SK-N-SH (cell line): Measurements from ENCODE around the gene SSB. TPM values are rescaled to one million over a fixed set of nuclear protein-coding genes. Genes with fewer than 3 reads are reported as not detected.

ENCODE experiments used
- CTCF ChIA-PET: fragments of 300-600, 350-600 bp; formaldehyde crosslinking; extraction: SDS; loops from one replicate; lab custom pipeline; 2021; lab: Yijun Ruan, JAX
- POLR2A ChIA-PET: fragments of 350-600 bp; sonication (Branson Sonifier 250); formaldehyde crosslinking; extraction: SDS; loops from one replicate; lab custom pipeline; 2020; ENCODE audit warnings: antibody characterized with exemption, inconsistent platforms; lab: Yijun Ruan, JAX
- DNase-seq: peaks from one replicate; pipeline ENCODE4 v3.0.0; 2012
- H2AFZ ChIP-seq: fragments of 200-600 bp; sonication (generic); 2 replicates; pipeline ENCODE4 v1.8.1; 2016; ENCODE audit warnings: antibody characterized with exemption, mild to moderate bottlenecking, low read depth
- H3F3A ChIP-seq: fragments of 200-600 bp; sonication (generic); replicated peaks from 2 replicates; pipeline ENCODE3; 2016; ENCODE audit warnings: antibody characterized with exemption, mild to moderate bottlenecking; ENCODE audit not compliant: insufficient read depth
- H3K27ac ChIP-seq, 2 experiments: fragments of 200-500 bp in 1 of 2; fragments of 200-600 bp in 1 of 2; sonication (Bioruptor generic) in 1 of 2; sonication (generic), shearing (Covaris generic) in 1 of 2; 2 replicates each; pipeline versions ENCODE4 v1.5.1 to v1.6.1; 2014 to 2016; ENCODE audit warnings: low read depth in 2 of 2, inconsistent platforms in 1 of 2, low read length in 1 of 2, mild to moderate bottlenecking in 1 of 2, mixed read lengths in 1 of 2
- H3K27me3 ChIP-seq: fragments of 200-600 bp; sonication (generic), shearing (Covaris generic); 2 replicates; pipeline ENCODE4 v1.6.1; 2016; ENCODE audit warnings: mixed run types; ENCODE audit not compliant: insufficient read depth
- H3K36me3 ChIP-seq, 2 experiments: fragments of 200-500 bp in 1 of 2; fragments of 200-600 bp in 1 of 2; sonication (Bioruptor generic) in 1 of 2; sonication (generic) in 1 of 2; replicated peaks in 1 of 2; 2 replicates each; pipeline versions ENCODE3 to v1.5.1; 2014 to 2016; ENCODE audit warnings: low read length in 1 of 2, mild to moderate bottlenecking in 1 of 2; ENCODE audit not compliant: insufficient read depth in 2 of 2, control insufficient read depth in 1 of 2
- H3K4me1 ChIP-seq, 2 experiments: fragments of 200-500 bp in 1 of 2; fragments of 200-600 bp in 1 of 2; sonication (Bioruptor generic) in 1 of 2; sonication (generic), shearing (Covaris generic) in 1 of 2; 2 replicates each; pipeline versions ENCODE4 v1.5.1 to v1.6.1; 2014 to 2016; ENCODE audit warnings: low read depth in 1 of 2, low read length in 1 of 2, mixed run types in 1 of 2; ENCODE audit not compliant: insufficient read depth in 2 of 2, control insufficient read depth in 1 of 2
- H3K4me2 ChIP-seq: fragments of 200-600 bp; sonication (generic), shearing (Covaris generic); 2 replicates; pipeline ENCODE4 v1.6.1; 2017; ENCODE audit warnings: mixed run types
- H3K4me3 ChIP-seq, 2 experiments: fragments of 200-500 bp in 1 of 2; fragments of 200-600 bp in 1 of 2; sonication (Bioruptor generic) in 1 of 2; sonication (generic), shearing (Covaris generic) in 1 of 2; 2 replicates each; pipeline versions ENCODE4 v1.5.1 to v1.8.1; 2014 to 2016; ENCODE audit warnings: low read depth in 2 of 2, inconsistent platforms in 1 of 2, low read length in 1 of 2, mild to moderate bottlenecking in 1 of 2, mixed read lengths in 1 of 2, moderate library complexity in 1 of 2
- H3K79me2 ChIP-seq: fragments of 200-600 bp; sonication (generic); 2 replicates; pipeline ENCODE4 v1.8.1; 2017; ENCODE audit warnings: mild to moderate bottlenecking; ENCODE audit not compliant: insufficient read depth
- H3K9ac ChIP-seq: fragments of 200-600 bp; sonication (generic); 2 replicates; pipeline ENCODE4 v1.6.1; 2017; ENCODE audit warnings: mixed run types
- H3K9me2 ChIP-seq: fragments of 200-600 bp; sonication (generic); 2 replicates; pipeline ENCODE4 v1.6.1; 2017; ENCODE audit warnings: mixed run types
- H3K9me3 ChIP-seq: fragments of 200-600 bp; sonication (generic); 2 replicates; pipeline ENCODE4 v1.6.1; 2017; ENCODE audit warnings: mixed run types, mild to moderate bottlenecking, moderate library complexity
- H4K20me1 ChIP-seq: fragments of 200-600 bp; sonication (generic); 2 replicates; pipeline ENCODE4 v1.6.1; 2017; ENCODE audit warnings: mild to moderate bottlenecking, mixed run types; ENCODE audit not compliant: insufficient read depth
- ELF1 ChIP-seq: IDR thresholded peaks from 2 replicates; pipeline ENCODE4 v1.4.0; 2012
- EP300 ChIP-seq, 2 experiments: IDR thresholded peaks; 2 replicates each; pipeline versions ENCODE4 v1.4.0 to v1.6.1; 2012; ENCODE audit warnings: borderline replicate concordance in 1 of 2, low read depth in 1 of 2, low read length in 1 of 2
- EZH2phosphoT487 ChIP-seq: fragments of 200-600 bp; sonication (generic); IDR thresholded peaks from 2 replicates; pipeline ENCODE4 v1.6.1; 2017; ENCODE audit warnings: low read depth, mixed run types, mild to moderate bottlenecking, antibody characterized with exemption, moderate library complexity, borderline replicate concordance
- FOXJ3 ChIP-seq: sonication (generic); formaldehyde crosslinking; IDR thresholded peaks from 2 replicates; pipeline ENCODE4 v1.5.1; 2020; ENCODE audit warnings: mild to moderate bottlenecking, missing genetic modification reagents
- GABPA ChIP-seq: IDR thresholded peaks from 2 replicates; pipeline ENCODE4 v1.4.0; 2012; ENCODE audit warnings: low read depth, mild to moderate bottlenecking
- GATA2 ChIP-seq: sonication (generic); formaldehyde crosslinking; IDR thresholded peaks from 2 replicates; pipeline ENCODE4 v1.5.0; 2020; ENCODE audit warnings: mild to moderate bottlenecking, missing genetic modification reagents
- IRF3 ChIP-seq: fragments of 150-350 bp; IDR thresholded peaks from 2 replicates; pipeline ENCODE4 v1.6.1; 2016; ENCODE audit warnings: mild to moderate bottlenecking, low read depth, low read length
- JUND ChIP-seq: IDR thresholded peaks from 2 replicates; pipeline ENCODE4 v1.4.0; 2012
- MEF2A ChIP-seq: IDR thresholded peaks from 2 replicates; pipeline ENCODE4 v1.4.0; 2012; ENCODE audit warnings: low read depth, borderline replicate concordance
- NRF1 ChIP-seq: IDR thresholded peaks from 2 replicates; pipeline ENCODE4 v1.6.1; 2012; ENCODE audit warnings: low read depth, mild to moderate bottlenecking, low read length
- REST ChIP-seq: IDR thresholded peaks from 2 replicates; pipeline ENCODE4 v1.6.1; 2012; ENCODE audit warnings: mild to moderate bottlenecking, low read depth, low read length, moderate library complexity
- RFX5 ChIP-seq: IDR thresholded peaks from 2 replicates; pipeline ENCODE4 v1.6.1; 2012; ENCODE audit warnings: mild to moderate bottlenecking, improper control_type of control experiment, low read length
- RXRA ChIP-seq: IDR thresholded peaks from 2 replicates; pipeline ENCODE4 v1.4.0; 2012; ENCODE audit warnings: low read depth, mild to moderate bottlenecking, borderline replicate concordance
- SMC3 ChIP-seq: IDR thresholded peaks from 2 replicates; pipeline ENCODE4 v1.6.1; 2012; ENCODE audit warnings: low read depth, low read length, improper control_type of control experiment
- TAF1 ChIP-seq: IDR thresholded peaks from 2 replicates; pipeline ENCODE4 v1.6.1; 2012; ENCODE audit warnings: low read depth, mild to moderate bottlenecking, low read length, moderate library complexity, borderline replicate concordance
- TCF12 ChIP-seq: IDR thresholded peaks from 2 replicates; pipeline ENCODE4 v1.4.0; 2012
- YY1 ChIP-seq: IDR thresholded peaks from 2 replicates; pipeline ENCODE4 v1.4.0; 2012; ENCODE audit warnings: low read depth, mild to moderate bottlenecking
- ZBTB33 ChIP-seq: IDR thresholded peaks from 2 replicates; pipeline ENCODE4 v1.4.0; 2012; ENCODE audit warnings: low read depth, borderline replicate concordance
- WGBS: methylation state at CpG from one replicate; pipeline ENCODE4 v1.1.6; 2017; ENCODE audit warnings: low lambda C conversion rate; 5-methylcytosine and 5-hydroxymethylcytosine counted together
- polyA plus RNA-seq, 3 experiments: library from polyadenylated mRNA; depleted of rRNA; stranded (reverse); fragments of >200 nt; gene quantifications; 2 replicates each; pipeline ENCODE4 v1.2.3, GENCODE V29; 2012
- TF ChIP-seq, protein P1 (sequence below): IDR thresholded peaks from 2 replicates; pipeline ENCODE4 v1.4.0; 2012; ENCODE audit warnings: low read depth
- TF ChIP-seq, protein P2 (sequence below): fragments of 150-350 bp; IDR thresholded peaks from 2 replicates; pipeline ENCODE4 v1.6.1; 2017; ENCODE audit warnings: antibody characterized with exemption, low read length, low read depth, borderline replicate concordance

Gene SSB
- polyA plus RNA-seq, 1 of the 3 experiments (the other 2 are of a cell fraction), result 60.8 TPM

DNA sequence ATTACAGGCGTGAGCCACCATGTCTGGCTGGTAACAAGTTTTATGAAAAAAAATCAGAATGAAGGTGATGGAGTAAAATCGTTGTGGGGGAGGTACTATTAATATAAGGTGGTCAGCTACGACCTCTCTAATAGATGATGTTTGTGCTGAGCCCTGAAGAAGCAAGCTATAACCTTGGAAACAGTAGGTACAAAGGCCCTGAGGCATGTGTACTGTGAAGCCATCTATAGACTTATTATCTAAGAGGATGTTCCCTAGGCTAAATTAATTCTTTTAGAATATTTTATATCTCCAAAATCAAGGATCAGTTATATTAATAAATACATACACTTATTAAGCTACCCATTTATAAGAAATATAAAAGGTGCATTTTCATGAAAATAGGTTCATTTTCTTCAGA lies 23.3 kb upstream of the SSB start:
- Histone ChIP-seq H3F3A (peaks cover 2% of the 10 kb centered on the region), H4K20me1 (no peaks in the 10 kb centered on the region), H3K4me2 (0 out of 2 replicates have a peak overlapping the region, but pooled peaks have one; percentile 9), H3K4me3 (no peak overlapping the region), H2AFZ (peak overlapping the region; percentile 76), H3K27me3 (no peaks in the 10 kb centered on the region), H3K9me2 (no peaks in the 10 kb centered on the region), H3K36me3 (no peaks in the 10 kb centered on the region), H3K4me1 (no peaks in the 10 kb centered on the region; a peak in 1 of 4 replicates), H3K27ac (peak overlapping the region; percentile 59 to 62), H3K9me3 (no peaks in the 10 kb centered on the region), H3K9ac (no peak overlapping the region), H3K79me2 (no peaks in the 10 kb centered on the region)
- TF ChIP-seq MEF2A (no peak), RFX5 (no peak), JUND (no peak), EZH2phosphoT487 (no peak), IRF3 (no peak), REST (no peak), FOXJ3 (CRISPR knock-in tag) (no peak), NRF1 (no peak), TCF12 (no peak), EP300 (IDR thresholded peaks at IDR 0.05; ENCODE audit: borderline replicate concordance in 1 of 2, low read depth in 1 of 2, low read length in 1 of 2) (no peak), YY1 (no peak), GATA2 (CRISPR knock-in tag) (no peak), ELF1 (no peak)
- TF ChIP-seq, protein P1, sequence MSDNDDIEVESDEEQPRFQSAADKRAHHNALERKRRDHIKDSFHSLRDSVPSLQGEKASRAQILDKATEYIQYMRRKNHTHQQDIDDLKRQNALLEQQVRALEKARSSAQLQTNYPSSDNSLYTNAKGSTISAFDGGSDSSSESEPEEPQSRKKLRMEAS, result no peak
- no peak for DNase-seq
- 61% methylated on average over 3 of the region's 3 CpGs for WGBS
- CTCF ChIA-PET, result interaction anchor here (0.6 to 2.4 kb wide), 3 partner anchors 82 to 98 kb away, joined by 4 to 12 read pairs (median 4); partner anchors contain the start of genes CFAP210 and PHOSPHO2
- POLR2A ChIA-PET, result no interaction called here

DNA sequence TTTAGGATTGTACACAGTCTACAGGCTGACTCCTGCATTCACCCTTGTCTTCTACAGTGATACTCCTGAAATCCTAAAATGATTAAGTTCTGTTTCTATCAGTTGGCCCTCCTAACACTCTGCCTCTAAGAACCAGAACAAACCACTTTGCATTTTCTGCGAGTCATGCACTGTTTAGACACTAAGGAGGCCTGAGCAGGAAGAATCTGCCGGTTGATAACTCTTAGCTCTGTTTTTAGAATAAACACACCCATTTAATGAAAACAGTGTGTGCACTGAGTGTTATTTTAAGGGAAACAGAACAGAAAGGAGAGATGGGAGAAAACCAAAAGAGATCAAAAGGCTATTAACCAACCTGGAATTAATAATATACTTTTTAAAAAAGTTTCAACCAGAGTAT lies 22.9 kb upstream of the SSB start:
- CTCF ChIA-PET, result interaction anchor here (0.6 to 2.4 kb wide), 2 partner anchors 82 to 98 kb away, joined by 4 to 12 read pairs; partner anchors contain the start of genes CFAP210 and PHOSPHO2
- no peaks in the 10 kb centered on the region for H3K36me3 ChIP-seq
- H3F3A ChIP-seq, result peaks cover 2% of the 10 kb centered on the region
- 28% methylated on average over 2 of the region's 2 CpGs for WGBS
- H4K20me1 ChIP-seq, result no peaks in the 10 kb centered on the region
- DNase-seq, result no peak
- peak overlapping the region; percentile 59 to 62 for H3K27ac ChIP-seq
- H3K4me3 ChIP-seq, result no peak overlapping the region
- H3K4me2 ChIP-seq, result 0 out of 2 replicates have a peak overlapping the region, but pooled peaks have one; percentile 9
- no peaks in the 10 kb centered on the region for H3K9me3 ChIP-seq
- H3K4me1 ChIP-seq, result no peaks in the 10 kb centered on the region; a peak in 1 of 4 replicates
- peak overlapping the region; percentile 76 for H2AFZ ChIP-seq
- H3K79me2 ChIP-seq, result no peaks in the 10 kb centered on the region
- no peaks in the 10 kb centered on the region for H3K27me3 ChIP-seq
- POLR2A ChIA-PET, result no interaction called here
- TF ChIP-seq NRF1 (no peak), TAF1 (no peak), FOXJ3 (CRISPR knock-in tag) (no peak), GABPA (no peak), SMC3 (no peak), YY1 (no peak), ZBTB33 (no peak), RXRA (no peak), RFX5 (no peak)
- TF ChIP-seq, protein P2, sequence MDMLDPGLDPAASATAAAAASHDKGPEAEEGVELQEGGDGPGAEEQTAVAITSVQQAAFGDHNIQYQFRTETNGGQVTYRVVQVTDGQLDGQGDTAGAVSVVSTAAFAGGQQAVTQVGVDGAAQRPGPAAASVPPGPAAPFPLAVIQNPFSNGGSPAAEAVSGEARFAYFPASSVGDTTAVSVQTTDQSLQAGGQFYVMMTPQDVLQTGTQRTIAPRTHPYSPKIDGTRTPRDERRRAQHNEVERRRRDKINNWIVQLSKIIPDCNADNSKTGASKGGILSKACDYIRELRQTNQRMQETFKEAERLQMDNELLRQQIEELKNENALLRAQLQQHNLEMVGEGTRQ, result no peak
- TF ChIP-seq, all 33 proteins: peak for 0
- no peaks in the 10 kb centered on the region for H3K9me2 ChIP-seq
- no peak overlapping the region for H3K9ac ChIP-seq
